Upper lobe of right lung (tissue), 1 donor: ENCODE data around the gene DNAJC1. TPM values are rescaled to one million over a fixed set of nuclear protein-coding genes. Genes with fewer than 3 reads are reported as not detected.

Experiments used
- ATAC-seq: fragments of 200-7000 bp; cut with Tn5 transposase; one replicate; pipeline ENCODE4 v1.9.1; 2020; ENCODE audit warnings: mild to moderate bottlenecking, moderate library complexity
- DNase-seq: peaks from one replicate; pipeline ENCODE4 v3.0.0-alpha.2; 2020
- H3K27ac ChIP-seq: fragments of 200-600 bp; one replicate; pipeline ENCODE4 v1.8.0; 2022
- H3K27me3 ChIP-seq: fragments of 200-600 bp; one replicate; pipeline ENCODE4 v1.8.0; 2022; ENCODE audit warnings: mild to moderate bottlenecking
- H3K36me3 ChIP-seq: fragments of 200-600 bp; one replicate; pipeline ENCODE4 v1.8.0; 2022
- H3K4me1 ChIP-seq: fragments of 200-600 bp; one replicate; pipeline ENCODE4 v1.8.0; 2022
- H3K4me3 ChIP-seq: fragments of 200-600 bp; one replicate; pipeline ENCODE4 v1.8.0; 2022; ENCODE audit warnings: mild to moderate bottlenecking
- H3K9me3 ChIP-seq: fragments of 200-600 bp; one replicate; pipeline ENCODE4 v1.8.0; 2022
- intact Hi-C: fragments of 100-400 bp; cut with DNase I; formaldehyde crosslinking; loops from one replicate; pipeline ENCODE4 v1.11.0; 2022
- long read RNA-seq: library from polyadenylated mRNA; unstranded; transcript quantifications from one replicate; pipeline ENCODE4 v2.0.0, GENCODE V29; 2021
- total RNA-seq: library from RNA; stranded (reverse); fragmentation: NEBNext Ultra II Directional; extraction: Animal tissue kit (Norgen Biotek cat#: 25700); gene quantifications from one replicate; pipeline ENCODE4 v1.2.1, GENCODE V29; 2021
- TF ChIP-seq, protein P1 (sequence below): fragments of 200-600 bp; IDR thresholded peaks from one replicate; pipeline ENCODE4 v1.8.0; 2022; ENCODE audit warnings: antibody characterized with exemption
- donor health status: DM: no; HTN: yes; CAD: no; lungs with severe emphysema.

The DNAJC1 gene, protein sequence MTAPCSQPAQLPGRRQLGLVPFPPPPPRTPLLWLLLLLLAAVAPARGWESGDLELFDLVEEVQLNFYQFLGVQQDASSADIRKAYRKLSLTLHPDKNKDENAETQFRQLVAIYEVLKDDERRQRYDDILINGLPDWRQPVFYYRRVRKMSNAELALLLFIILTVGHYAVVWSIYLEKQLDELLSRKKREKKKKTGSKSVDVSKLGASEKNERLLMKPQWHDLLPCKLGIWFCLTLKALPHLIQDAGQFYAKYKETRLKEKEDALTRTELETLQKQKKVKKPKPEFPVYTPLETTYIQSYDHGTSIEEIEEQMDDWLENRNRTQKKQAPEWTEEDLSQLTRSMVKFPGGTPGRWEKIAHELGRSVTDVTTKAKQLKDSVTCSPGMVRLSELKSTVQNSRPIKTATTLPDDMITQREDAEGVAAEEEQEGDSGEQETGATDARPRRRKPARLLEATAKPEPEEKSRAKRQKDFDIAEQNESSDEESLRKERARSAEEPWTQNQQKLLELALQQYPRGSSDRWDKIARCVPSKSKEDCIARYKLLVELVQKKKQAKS
- 32.7 TPM for total RNA-seq
- long read RNA-seq, transcript DNAJC1-202 (12 exons, 2,106 nt): major isoform, 70 of 98 reads
- long read RNA-seq, partial matches to known transcripts: 21 of 98 reads
- long read RNA-seq, other reads (novel, unspliced or antisense): 7 of 98 reads

DNA sequence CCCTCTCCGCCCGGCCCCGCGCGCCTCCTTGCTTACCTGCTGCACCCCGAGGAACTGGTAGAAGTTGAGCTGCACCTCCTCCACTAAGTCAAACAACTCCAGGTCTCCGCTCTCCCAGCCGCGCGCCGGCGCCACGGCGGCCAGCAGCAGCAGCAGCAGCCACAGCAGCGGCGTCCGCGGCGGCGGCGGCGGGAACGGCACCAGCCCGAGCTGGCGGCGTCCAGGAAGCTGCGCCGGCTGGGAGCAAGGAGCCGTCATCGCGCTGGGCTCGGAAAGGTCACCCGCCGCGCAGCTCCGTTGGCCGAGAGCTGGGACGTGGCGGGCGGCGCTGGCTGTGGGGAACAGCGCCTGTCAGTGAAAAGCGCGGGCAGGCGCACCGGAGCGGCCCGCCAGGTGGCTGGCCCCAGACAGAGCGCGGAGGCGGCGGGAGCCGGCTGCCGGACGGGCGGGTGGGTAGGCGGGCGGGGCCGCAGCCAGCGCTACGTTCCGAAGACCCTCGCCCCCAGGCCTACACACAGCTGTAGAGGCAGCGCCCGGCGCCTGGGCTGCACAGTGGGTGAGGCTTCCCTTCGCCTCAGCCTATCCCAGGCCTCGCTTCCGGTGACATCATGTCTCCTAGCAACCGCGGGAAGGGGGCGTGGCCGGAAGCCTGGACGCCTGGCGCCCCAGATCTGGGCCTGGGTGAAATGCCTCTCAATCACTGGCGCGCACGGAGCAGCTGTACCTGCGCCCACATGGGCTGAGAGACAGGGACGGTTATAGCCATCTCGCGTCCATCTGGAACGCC lies at the start of gene DNAJC1:
TSS of gene DNAJC1 (minus strand) at position 554 of the 787 bp plus-strand sequence. CDS start at position 258, 296 bp downstream.
- Histone ChIP-seq H3K4me3 (peak within 1 kb of the TSS; percentile 74), H3K36me3 (no peaks in the 10 kb centered on the region), H3K9me3 (no peaks in the 10 kb centered on the region), H3K27me3 (no peaks in the 10 kb centered on the region), H3K4me1 (peaks cover 13% of the 10 kb centered on the region), H3K27ac (peak within 1 kb of the TSS; percentile 96)
- ATAC-seq (peak; percentile 99), DNase-seq (peak; percentile 99)
- intact Hi-C loops: no loop called here
- TF ChIP-seq, protein P1, sequence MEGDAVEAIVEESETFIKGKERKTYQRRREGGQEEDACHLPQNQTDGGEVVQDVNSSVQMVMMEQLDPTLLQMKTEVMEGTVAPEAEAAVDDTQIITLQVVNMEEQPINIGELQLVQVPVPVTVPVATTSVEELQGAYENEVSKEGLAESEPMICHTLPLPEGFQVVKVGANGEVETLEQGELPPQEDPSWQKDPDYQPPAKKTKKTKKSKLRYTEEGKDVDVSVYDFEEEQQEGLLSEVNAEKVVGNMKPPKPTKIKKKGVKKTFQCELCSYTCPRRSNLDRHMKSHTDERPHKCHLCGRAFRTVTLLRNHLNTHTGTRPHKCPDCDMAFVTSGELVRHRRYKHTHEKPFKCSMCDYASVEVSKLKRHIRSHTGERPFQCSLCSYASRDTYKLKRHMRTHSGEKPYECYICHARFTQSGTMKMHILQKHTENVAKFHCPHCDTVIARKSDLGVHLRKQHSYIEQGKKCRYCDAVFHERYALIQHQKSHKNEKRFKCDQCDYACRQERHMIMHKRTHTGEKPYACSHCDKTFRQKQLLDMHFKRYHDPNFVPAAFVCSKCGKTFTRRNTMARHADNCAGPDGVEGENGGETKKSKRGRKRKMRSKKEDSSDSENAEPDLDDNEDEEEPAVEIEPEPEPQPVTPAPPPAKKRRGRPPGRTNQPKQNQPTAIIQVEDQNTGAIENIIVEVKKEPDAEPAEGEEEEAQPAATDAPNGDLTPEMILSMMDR: no peak

DNA sequence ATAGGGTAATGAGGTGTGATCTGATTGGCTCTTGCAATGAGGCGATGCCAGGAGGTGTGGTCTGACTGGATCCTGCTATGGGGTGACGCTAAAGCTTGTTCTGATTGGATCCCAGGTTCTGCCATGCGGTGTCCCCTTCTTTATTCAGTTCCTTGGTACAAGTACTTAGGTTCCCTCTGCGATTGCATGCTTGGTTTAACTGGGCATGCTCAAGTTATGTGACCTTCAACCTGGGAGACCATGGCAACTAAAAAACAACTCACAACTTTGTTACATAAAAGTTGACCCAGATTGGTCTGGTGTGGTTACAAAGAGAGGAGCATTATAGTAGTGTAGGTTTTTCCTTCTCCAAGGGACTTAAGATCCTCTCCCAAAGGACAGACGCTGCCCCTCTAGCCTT lies 49.5 kb upstream of the DNAJC1 start:
- no peak for DNase-seq
- Histone ChIP-seq H3K9me3 (no peaks in the 10 kb centered on the region), H3K27ac (no peak overlapping the region), H3K4me3 (no peak overlapping the region), H3K36me3 (no peaks in the 10 kb centered on the region), H3K27me3 (no peaks in the 10 kb centered on the region), H3K4me1 (no peaks in the 10 kb centered on the region)
- TF ChIP-seq, protein P1: no peak
- no peak for ATAC-seq
- intact Hi-C loops: no loop called here

DNA sequence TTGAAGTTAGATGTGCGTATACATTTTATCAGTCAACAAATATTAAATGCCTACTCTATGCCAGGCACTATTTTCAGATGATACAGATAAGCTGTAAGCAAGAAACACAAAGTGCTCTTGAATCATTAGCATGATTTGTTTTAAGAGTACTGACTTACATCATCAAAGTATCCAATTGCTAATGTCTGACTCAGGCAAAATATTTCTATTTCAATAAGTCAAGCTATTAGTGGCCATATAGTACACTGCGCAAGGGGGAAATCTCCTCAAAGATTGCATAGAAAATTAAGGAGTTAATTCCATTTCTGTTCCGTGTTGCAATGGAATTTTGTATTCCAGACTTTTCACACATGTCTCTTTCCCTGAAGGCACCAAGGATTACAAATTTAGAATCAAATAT lies 46.1 kb upstream of the DNAJC1 start:
- H3K27ac ChIP-seq: no peak overlapping the region
- ATAC-seq: no peak
- no peak overlapping the region for H3K4me3 ChIP-seq
- no peaks in the 10 kb centered on the region for H3K36me3 ChIP-seq
- no peaks in the 10 kb centered on the region for H3K9me3 ChIP-seq
- no peak for DNase-seq
- H3K27me3 ChIP-seq: no peaks in the 10 kb centered on the region
- TF ChIP-seq, protein P1: no peak
- no peaks in the 10 kb centered on the region for H3K4me1 ChIP-seq
- intact Hi-C loops: no loop called here

DNA sequence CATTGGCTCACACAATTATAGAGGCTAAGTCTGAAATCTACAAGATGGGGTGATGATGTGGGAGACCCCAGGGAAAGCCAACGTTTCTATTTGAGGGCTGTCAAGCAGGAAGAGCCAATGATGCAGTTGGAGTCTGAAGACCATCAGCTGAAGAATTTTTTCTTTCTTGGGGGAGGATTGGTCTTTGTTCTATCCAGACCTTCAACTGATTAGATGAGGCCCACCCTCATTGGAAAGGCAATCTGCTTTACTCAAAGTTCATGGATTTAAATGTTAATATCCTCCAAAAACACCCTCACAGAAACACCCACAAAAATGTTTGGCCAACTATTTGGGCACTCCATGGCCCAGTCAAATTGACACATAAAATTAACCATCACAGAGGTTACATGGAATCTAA lies 44.3 kb upstream of the DNAJC1 start:
- H3K9me3 ChIP-seq: no peaks in the 10 kb centered on the region
- ATAC-seq (no peak), DNase-seq (no peak)
- TF ChIP-seq, protein P1: no peak
- intact Hi-C loops: no loop called here
- no peaks in the 10 kb centered on the region for H3K4me1 ChIP-seq
- H3K36me3 ChIP-seq: no peaks in the 10 kb centered on the region
- H3K27me3 ChIP-seq: no peaks in the 10 kb centered on the region
- no peak overlapping the region for H3K27ac ChIP-seq
- no peak overlapping the region for H3K4me3 ChIP-seq

DNA sequence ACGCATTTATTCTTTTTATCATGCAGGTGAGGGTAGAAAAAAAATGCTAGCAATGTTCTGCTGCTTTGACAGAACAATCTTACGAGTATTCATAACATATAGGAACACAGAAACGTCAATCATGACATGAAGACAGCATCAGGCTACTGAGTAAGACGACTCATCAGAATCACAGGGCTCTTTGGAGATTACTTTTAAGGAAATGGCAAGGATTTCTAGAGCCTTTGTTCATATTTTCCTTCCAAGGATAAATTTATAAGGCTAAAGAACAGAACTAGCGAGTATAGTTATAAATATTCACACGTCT lies 39.8 kb upstream of the DNAJC1 start:
- TF ChIP-seq, protein P1: no peak

More for the DNA sequence above, 39.8 kb upstream of the DNAJC1 start:
- intact Hi-C loops: no loop called here
- Histone ChIP-seq H3K4me3 (no peak overlapping the region), H3K4me1 (no peaks in the 10 kb centered on the region), H3K36me3 (no peaks in the 10 kb centered on the region), H3K27me3 (peaks cover 16% of the 10 kb centered on the region), H3K27ac (no peak overlapping the region), H3K9me3 (no peaks in the 10 kb centered on the region)
- no peak for ATAC-seq
- no peak for DNase-seq
